Measurements from ENCODE around the gene ATAD3C.
"Not testable (repeated sequence)": the region's sequence is repeated elsewhere in the genome, so short reads cannot be mapped to it uniquely, and the experiment has no call there.

ATAD3C gene

GRCh38 chr1:1451696-1452364, 2.3 kb downstream of the ATAD3C start:
- DNase-seq: no peak

GRCh38 chr1:1452365-1452739, 2.9 kb downstream of the ATAD3C start:
- DNase-seq: not testable (repeated sequence)

- no peak for DNase-seq
These were observed 3.4 kb downstream of the ATAD3C start for GRCh38 chr1:1452882-1453281.

GRCh38 chr1:1454286-1455056, 5.0 kb downstream of the ATAD3C start:
- not testable (repeated sequence) for DNase-seq

GRCh38 chr1:1455366-1455884, 5.9 kb downstream of the ATAD3C start:
- DNase-seq: no peak

- DNase-seq: not testable (repeated sequence)
These were observed 6.4 kb downstream of the ATAD3C start for GRCh38 chr1:1455934-1456333.

GRCh38 chr1:1456683-1457255, 7.3 kb downstream of the ATAD3C start:
- not testable (repeated sequence) for DNase-seq

- not testable (repeated sequence) for DNase-seq
These were observed 9.7 kb downstream of the ATAD3C start for GRCh38 chr1:1459156-1459555.

GRCh38 chr1:1459711-1460110, 10.2 kb downstream of the ATAD3C start:
- not testable (repeated sequence) for DNase-seq

- DNase-seq: no peak
These were observed 11.1 kb downstream of the ATAD3C start for GRCh38 chr1:1460540-1461130.

GRCh38 chr1:1461721-1462317, 12.3 kb downstream of the ATAD3C start:
- no peak for DNase-seq

- no peak for DNase-seq
These were observed 13.0 kb downstream of the ATAD3C start for GRCh38 chr1:1462318-1462966.

GRCh38 chr1:1463312-1463711, 13.8 kb downstream of the ATAD3C start:
- DNase-seq: no peak

- not testable (repeated sequence) for DNase-seq
These were observed 18.9 kb downstream of the ATAD3C start for GRCh38 chr1:1468196-1468985.

- DNase-seq: no peak
These were observed 21.3 kb downstream of the ATAD3C start for GRCh38 chr1:1470626-1471388.

- DNase-seq: peak; percentile 81
These were observed 22.0 kb downstream of the ATAD3C start, which contains the start of gene ATAD3B for GRCh38 chr1:1471389-1472052. ATAD3B (plus strand) TSS chr1:1471765; CDS start chr1:1471885, 120 bp downstream.

- DNase-seq: not testable (repeated sequence)
These were observed 22.8 kb downstream of the ATAD3C start for GRCh38 chr1:1472053-1472876.

- not testable (repeated sequence) for DNase-seq
These were observed 26.5 kb downstream of the ATAD3C start for GRCh38 chr1:1476011-1476410.

- no peak for DNase-seq
These were observed 27.7 kb downstream of the ATAD3C start for GRCh38 chr1:1477206-1477605.

Measured in activated gamma-delta T cell (primary cell).